HepG2 (cell line): ENCODE results near the gene TSPAN17. TPM values are rescaled to one million over a fixed set of nuclear protein-coding genes. Genes with fewer than 3 reads are reported as not detected.

Experiments used
- ARNT ChIP-seq: fragments of 450-650 bp; IDR thresholded peaks from 2 replicates; pipeline ENCODE4 v1.6.1; 2017
- ATF1 ChIP-seq: IDR thresholded peaks from 2 replicates; pipeline ENCODE4 v1.6.1; 2016; ENCODE audit warnings: mild to moderate bottlenecking, control low read depth
- CHCHD3 ChIP-seq: sonication (generic); formaldehyde crosslinking; IDR thresholded peaks from 2 replicates; pipeline ENCODE4 v1.8.0; 2022; ENCODE audit warnings: mild to moderate bottlenecking, missing genetic modification reagents, moderate library complexity
- DNMT1 ChIP-seq: sonication (generic); formaldehyde crosslinking; IDR thresholded peaks from 2 replicates; pipeline ENCODE4 v1.5.1; 2020; ENCODE audit warnings: mild to moderate bottlenecking, missing genetic modification reagents
- FOXM1 ChIP-seq: sonication (generic); formaldehyde crosslinking; IDR thresholded peaks from 2 replicates; pipeline ENCODE4 v1.5.0; 2020; ENCODE audit warnings: missing genetic modification reagents
- FOXP4 ChIP-seq: sonication (generic); formaldehyde crosslinking; IDR thresholded peaks from 2 replicates; pipeline ENCODE4 v1.4.0; 2020; ENCODE audit warnings: missing genetic modification reagents
- HOXA3 ChIP-seq: sonication (generic); formaldehyde crosslinking; IDR thresholded peaks from 2 replicates; pipeline ENCODE4 v1.5.0; 2020; ENCODE audit warnings: missing genetic modification reagents
- IKZF4 ChIP-seq: sonication (generic); formaldehyde crosslinking; IDR thresholded peaks from 2 replicates; pipeline ENCODE4 v1.5.1; 2020; ENCODE audit warnings: borderline replicate concordance, mild to moderate bottlenecking, low read depth, missing genetic modification reagents; ENCODE audit errors: not compliant biosample characterization
- MAZ ChIP-seq, 2 experiments: sonication (generic) in 1 of 2; formaldehyde crosslinking in 1 of 2; IDR thresholded peaks; 2 replicates each; pipeline versions ENCODE4 v1.5.0 to v1.6.1; 2012 to 2020; ENCODE audit warnings: low read depth in 2 of 2, mild to moderate bottlenecking in 2 of 2, borderline replicate concordance in 1 of 2, improper control_type of control experiment in 1 of 2, low read length in 1 of 2, missing genetic modification reagents in 1 of 2, moderate library complexity in 1 of 2
- MIER3 ChIP-seq: IDR thresholded peaks from 2 replicates; pipeline ENCODE4 v1.6.1; 2016; ENCODE audit warnings: missing compliant biosample characterization, borderline replicate concordance
- PAWR ChIP-seq: sonication (generic); formaldehyde crosslinking; IDR thresholded peaks from 2 replicates; pipeline ENCODE4 v1.4.0; 2020; ENCODE audit warnings: missing genetic modification reagents, mild to moderate bottlenecking, borderline replicate concordance
- PAXIP1 ChIP-seq: sonication (generic); formaldehyde crosslinking; conservative IDR thresholded peaks from 2 replicates; pipeline ENCODE4 v1.4.0; 2020; ENCODE audit warnings: mild to moderate bottlenecking, missing genetic modification reagents, moderate library complexity
- PHF21A ChIP-seq: sonication (generic); formaldehyde crosslinking; IDR thresholded peaks from 2 replicates; pipeline ENCODE4 v1.5.0; 2020; ENCODE audit warnings: mild to moderate bottlenecking, missing genetic modification reagents
- RNF2 ChIP-seq: fragments of 450-650 bp; conservative IDR thresholded peaks from 2 replicates; pipeline ENCODE4 v1.6.1; 2016; ENCODE audit warnings: low read depth
- TBL1XR1 ChIP-seq: fragments of 150-350 bp; IDR thresholded peaks from 2 replicates; pipeline ENCODE4 v1.6.1; 2014; ENCODE audit warnings: borderline replicate concordance, low read length; ENCODE audit not compliant: partially characterized antibody
- U2AF2 ChIP-seq: fragments of 200-400 bp; formaldehyde crosslinking; IDR thresholded peaks from 2 replicates; pipeline ENCODE4 v1.6.1; 2017; ENCODE audit warnings: low read depth, mild to moderate bottlenecking, low read length
- ZBTB26 ChIP-seq: IDR thresholded peaks from 2 replicates; pipeline ENCODE4 v1.6.1; 2016; ENCODE audit warnings: missing compliant biosample characterization, missing genetic modification reagents, borderline replicate concordance
- ZBTB37 ChIP-seq: sonication (generic); formaldehyde crosslinking; IDR thresholded peaks from 2 replicates; pipeline ENCODE4 v1.4.0; 2020; ENCODE audit warnings: mild to moderate bottlenecking, missing genetic modification reagents
- ZNF234 ChIP-seq: sonication (generic); formaldehyde crosslinking; conservative IDR thresholded peaks from 2 replicates; pipeline ENCODE4 v1.5.1; 2020; ENCODE audit warnings: mild to moderate bottlenecking, missing genetic modification reagents
- ZNF563 ChIP-seq: sonication (generic); formaldehyde crosslinking; IDR thresholded peaks from 2 replicates; pipeline ENCODE4 v1.8.0; 2022; ENCODE audit warnings: mild to moderate bottlenecking, moderate library complexity, missing genetic modification reagents
- ZNF737 ChIP-seq: sonication (generic); formaldehyde crosslinking; IDR thresholded peaks from 2 replicates; pipeline ENCODE4 v1.5.0; 2020; ENCODE audit warnings: missing genetic modification reagents, mild to moderate bottlenecking, borderline replicate concordance
- ZNF792 ChIP-seq: IDR thresholded peaks from 2 replicates; pipeline ENCODE4 v1.6.1; 2016
- polyA plus RNA-seq, 8 experiments: library from polyadenylated mRNA; depleted of rRNA in 3 of 8; stranded (reverse) in 7 of 8; unstranded in 1 of 8; fragments of >200 nt; fragmentation: Illumina TruSeq in 4 of 8; extraction: Trizol in 4 of 8; gene quantifications; 2 replicates each; pipeline versions ENCODE4 v1.2.1 to v1.2.3, GENCODE V29; 2011 to 2016; ENCODE audit warnings: low read depth in 4 of 8, missing spikeins in 1 of 8, mixed read lengths in 1 of 8; ENCODE audit not compliant: insufficient read depth in 1 of 8
- total RNA-seq, 5 experiments: library from RNA; depleted of rRNA; stranded (reverse); fragments of >200 nt; fragmentation: Illumina TruSeq; extraction: Trizol; gene quantifications; 2 replicates each; pipeline ENCODE4 v1.2.3, GENCODE V29; 2016; ENCODE audit warnings: low read depth in 1 of 5

Gene TSPAN17
- total and polyA plus RNA-seq, 2 of the 13 experiments (the other 11 are each of a cell fraction or from before 2014, with no cell fraction given) = 11.5 to 15.0 TPM

- TF ChIP-seq HOXA3 (CRISPR knock-in tag) = no peak
- TF ChIP-seq ATF1 = no peak
- TF ChIP-seq CHCHD3 (CRISPR knock-in tag) = no peak
- no peak for TF ChIP-seq IKZF4 (CRISPR knock-in tag)
- TF ChIP-seq RNF2 = no peak
- no peak for TF ChIP-seq ZNF234
- no peak for TF ChIP-seq FOXP4 (CRISPR knock-in tag)
- TF ChIP-seq PAXIP1 = 0 out of 2 replicates have a peak, but pooled peaks have one; percentile 21
- TF ChIP-seq MIER3 (CRISPR knock-in tag) = no peak
- 0 out of 2 replicates have a peak, but pooled peaks have one; percentile 22 for TF ChIP-seq PHF21A
- TF ChIP-seq ZBTB37 (CRISPR knock-in tag) = 0 out of 2 replicates have a peak, but pooled peaks have one; percentile 26
- TF ChIP-seq ZNF737 (CRISPR knock-in tag) = no peak
- TF ChIP-seq MAZ (IDR thresholded peaks at IDR 0.05; ENCODE audit: borderline replicate concordance, low read depth, low read length) = peak; percentile 81
- TF ChIP-seq MAZ (CRISPR knock-in tag; IDR thresholded peaks at IDR 0.05; ENCODE audit: low read depth) = peak; percentile 75
- TF ChIP-seq ZNF563 (CRISPR knock-in tag) = no peak
- TF ChIP-seq TBL1XR1 = no peak
- no peak for TF ChIP-seq PAWR
- no peak for TF ChIP-seq ZNF792 (CRISPR knock-in tag)
- TF ChIP-seq U2AF2 = no peak
- TF ChIP-seq ARNT = no peak
- no peak for TF ChIP-seq DNMT1
- TF ChIP-seq ZBTB26 = no peak
- no peak for TF ChIP-seq FOXM1 (CRISPR knock-in tag)
These were observed at the start of gene TSPAN17 (continued) for GRCh38 chr5:176647030-176647842.
